K562 treated with DMSO at 1 percent for 12 hours (cell line): ENCODE data around the gene RAB5B. TPM values are rescaled to one million over a fixed set of nuclear protein-coding genes. Genes with fewer than 3 reads are reported as not detected.

ENCODE experiments used
- total RNA-seq: library from RNA; unstranded; fragments of 300-600 nt; gene quantifications from 2 replicates; pipeline ENCODE4 v1.2.3, GENCODE V29; 2022; ENCODE audit not compliant: insufficient read depth

RAB5B gene, protein sequence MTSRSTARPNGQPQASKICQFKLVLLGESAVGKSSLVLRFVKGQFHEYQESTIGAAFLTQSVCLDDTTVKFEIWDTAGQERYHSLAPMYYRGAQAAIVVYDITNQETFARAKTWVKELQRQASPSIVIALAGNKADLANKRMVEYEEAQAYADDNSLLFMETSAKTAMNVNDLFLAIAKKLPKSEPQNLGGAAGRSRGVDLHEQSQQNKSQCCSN
- total RNA-seq, result 24.7 and 53.6 TPM in 2 replicates

DNA sequence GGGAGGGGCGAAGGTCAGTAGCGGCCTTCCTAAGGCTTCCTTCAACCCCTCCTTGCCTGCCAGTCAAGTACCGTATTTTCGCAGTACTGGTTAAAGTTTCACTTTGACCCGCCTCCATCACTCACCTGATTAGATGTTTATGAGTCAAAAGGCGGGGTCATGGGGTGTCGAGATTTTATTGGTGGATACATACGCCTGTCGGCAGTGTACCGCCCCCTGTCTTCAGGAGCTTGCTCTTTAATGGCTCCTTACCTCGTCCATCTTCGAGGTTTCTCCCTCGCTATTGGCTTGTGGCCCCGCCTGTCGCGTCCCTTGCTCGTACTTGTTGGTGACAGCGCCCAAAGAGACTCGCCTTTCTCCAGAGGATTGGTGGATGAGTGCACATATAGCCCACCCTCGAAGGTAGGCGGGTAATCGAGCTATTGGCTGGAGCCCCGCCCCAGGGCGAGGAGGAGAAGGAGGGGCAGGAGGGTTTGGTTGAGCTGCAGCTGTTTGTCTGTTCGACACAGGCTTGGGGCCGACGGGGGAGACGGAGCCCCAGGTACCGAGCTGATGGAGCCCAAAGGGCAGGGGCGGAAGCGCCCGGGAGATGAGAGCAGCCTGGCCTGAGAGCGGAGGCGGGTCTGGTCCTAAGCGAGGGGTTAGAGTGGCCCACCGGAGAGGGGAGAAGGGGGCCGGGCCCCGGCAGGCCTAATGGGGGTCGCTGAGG, at the start of gene RAB5B:
TSS of gene RAB5B (plus strand) at position 480 of the 709 bp plus-strand sequence. CDS start 12,883 bp downstream, outside the sequence.

DNA sequence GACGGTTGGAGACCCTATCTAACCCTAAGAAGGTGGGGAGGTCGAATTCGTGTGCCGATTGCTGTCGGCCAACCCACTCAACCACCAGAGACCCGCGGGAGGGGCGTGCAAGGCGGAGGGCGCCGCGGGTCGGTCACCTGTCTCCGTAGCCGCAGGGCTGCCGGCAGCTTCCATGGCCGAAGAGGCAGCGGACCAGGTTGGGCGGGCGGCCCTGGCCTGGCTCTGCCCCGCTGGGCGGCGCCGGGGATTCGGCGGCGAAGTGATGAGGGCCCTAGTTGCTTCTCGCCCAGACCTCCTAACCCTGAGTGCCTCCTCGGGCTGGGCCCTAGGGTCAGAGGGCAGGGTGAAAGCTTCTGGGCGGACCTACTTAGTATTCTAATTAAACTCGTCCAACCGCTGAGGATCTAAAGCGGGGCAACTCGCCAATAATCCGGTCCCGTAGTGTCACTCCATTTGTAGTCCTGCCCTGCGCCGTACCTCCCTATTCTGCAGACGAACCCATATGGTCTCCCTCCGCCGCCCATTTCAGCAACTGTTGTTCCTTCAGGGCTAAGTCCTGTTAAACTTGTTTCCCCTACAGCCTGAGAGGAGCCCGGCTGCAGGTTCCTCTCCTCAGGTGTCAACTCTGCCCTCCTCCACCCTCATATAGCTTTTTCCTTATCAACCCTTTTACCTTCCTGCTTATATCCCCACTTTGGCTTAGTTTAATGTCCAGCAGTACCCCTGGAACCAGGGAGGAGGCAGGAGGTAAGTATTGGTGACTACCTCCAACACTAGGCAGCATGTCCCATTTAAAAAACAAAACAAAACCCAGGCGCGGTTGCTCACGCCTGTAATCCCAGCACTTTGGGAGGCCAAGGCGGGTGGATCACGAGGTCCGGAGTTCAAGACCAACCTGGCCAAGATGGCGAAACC, 46.0 kb upstream of the RAB5B start, which contains the start of gene PYM1:
TSS of gene PYM1 (minus strand) at position 307 of the 915 bp plus-strand sequence. CDS start at position 174, 133 bp downstream.

DNA sequence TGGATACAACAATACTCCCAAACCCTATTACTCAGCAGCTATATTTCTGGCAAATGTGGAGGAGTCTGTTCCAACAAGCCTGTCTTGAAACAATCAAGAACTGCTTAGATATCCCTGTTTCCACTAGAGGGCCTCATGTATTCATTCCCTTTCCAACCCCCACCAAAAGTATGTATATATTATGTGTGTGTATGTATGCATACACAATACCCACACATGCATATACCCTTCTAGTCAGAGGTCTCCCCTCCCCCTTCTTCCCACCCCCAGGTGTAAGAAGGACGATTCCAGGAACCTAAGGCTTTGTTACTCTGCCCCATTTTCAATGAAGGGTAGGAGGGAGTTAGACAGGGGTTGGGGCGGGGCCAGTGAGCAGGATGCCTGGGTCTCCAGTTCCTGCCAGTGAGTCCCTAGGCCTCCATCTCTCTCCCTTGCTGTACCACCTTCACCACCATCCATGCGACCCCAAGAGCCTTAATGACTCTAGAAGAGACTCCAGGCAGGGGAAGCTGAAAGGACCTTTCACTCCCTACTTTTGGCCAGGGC, 43.0 kb upstream of the RAB5B start, which contains the start of gene DGKA:
TSS of gene DGKA (plus strand) at position 392 of the 546 bp plus-strand sequence. CDS start 5,342 bp downstream, outside the sequence.

DNA sequence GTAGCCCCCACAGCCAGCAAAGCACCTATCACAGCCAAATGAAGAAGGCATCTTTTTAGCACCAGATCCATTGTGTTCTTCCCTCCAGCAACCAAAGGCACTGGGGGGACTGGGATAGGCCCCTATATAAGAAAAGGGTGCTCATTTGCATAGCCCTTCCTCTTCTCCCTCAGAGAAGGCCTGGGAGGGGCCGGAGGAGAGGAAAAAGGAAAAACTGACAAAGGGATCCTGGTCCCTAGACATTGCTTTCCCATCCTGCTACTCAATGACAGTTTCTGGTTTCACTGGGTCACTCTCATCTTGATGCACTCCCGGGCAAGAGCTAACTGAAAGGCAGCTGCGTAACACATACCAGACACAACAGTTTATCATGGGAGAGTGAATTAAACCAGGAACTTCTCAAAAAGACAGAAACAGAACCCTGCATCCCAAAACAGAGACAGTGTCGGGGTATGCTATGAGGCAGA, 7.9 kb upstream of the RAB5B start, which contains the start of gene PMEL:
TSS of gene PMEL (minus strand) at position 102 of the 467 bp plus-strand sequence. CDS start at position 71, 31 bp downstream.

DNA sequence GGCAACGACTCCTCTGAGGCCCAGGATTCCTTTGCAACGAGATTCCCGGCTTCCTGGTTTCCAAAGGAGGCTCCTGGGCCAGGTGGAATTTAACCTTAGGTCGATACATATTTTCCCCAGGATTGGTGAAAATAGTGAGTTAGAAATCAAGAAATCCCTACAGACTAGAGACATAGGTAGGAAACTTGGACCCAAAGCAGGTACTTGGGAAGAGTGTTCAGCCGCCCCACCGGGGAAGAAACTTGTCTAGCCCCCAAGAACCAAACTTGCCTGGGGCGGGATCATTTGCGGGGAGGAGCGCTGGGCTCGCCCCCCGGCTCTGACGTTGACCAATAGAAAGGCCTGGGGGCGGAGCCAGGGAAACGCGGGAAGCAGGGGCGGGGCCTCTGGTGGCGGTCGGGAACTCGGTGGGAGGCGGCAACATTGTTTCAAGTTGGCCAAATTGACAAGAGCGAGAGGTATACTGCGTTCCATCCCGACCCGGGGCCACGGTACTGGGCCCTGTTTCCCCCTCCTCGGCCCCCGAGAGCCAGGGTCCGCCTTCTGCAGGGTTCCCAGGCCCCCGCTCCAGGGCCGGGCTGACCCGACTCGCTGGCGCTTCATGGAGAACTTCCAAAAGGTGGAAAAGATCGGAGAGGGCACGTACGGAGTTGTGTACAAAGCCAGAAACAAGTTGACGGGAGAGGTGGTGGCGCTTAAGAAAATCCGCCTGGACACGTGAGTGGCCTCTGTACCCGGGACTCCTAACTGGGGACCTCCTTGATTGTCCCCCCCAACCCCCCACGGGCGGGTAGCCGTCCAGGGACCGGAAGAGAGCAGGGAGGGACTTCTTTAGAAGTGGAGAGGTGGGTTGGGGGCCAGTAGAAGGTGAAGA, 7.2 kb upstream of the RAB5B start, which contains the start of gene CDK2:
TSS of gene CDK2 (plus strand) at position 423 of the 874 bp plus-strand sequence. CDS start at position 602, 179 bp downstream.

DNA sequence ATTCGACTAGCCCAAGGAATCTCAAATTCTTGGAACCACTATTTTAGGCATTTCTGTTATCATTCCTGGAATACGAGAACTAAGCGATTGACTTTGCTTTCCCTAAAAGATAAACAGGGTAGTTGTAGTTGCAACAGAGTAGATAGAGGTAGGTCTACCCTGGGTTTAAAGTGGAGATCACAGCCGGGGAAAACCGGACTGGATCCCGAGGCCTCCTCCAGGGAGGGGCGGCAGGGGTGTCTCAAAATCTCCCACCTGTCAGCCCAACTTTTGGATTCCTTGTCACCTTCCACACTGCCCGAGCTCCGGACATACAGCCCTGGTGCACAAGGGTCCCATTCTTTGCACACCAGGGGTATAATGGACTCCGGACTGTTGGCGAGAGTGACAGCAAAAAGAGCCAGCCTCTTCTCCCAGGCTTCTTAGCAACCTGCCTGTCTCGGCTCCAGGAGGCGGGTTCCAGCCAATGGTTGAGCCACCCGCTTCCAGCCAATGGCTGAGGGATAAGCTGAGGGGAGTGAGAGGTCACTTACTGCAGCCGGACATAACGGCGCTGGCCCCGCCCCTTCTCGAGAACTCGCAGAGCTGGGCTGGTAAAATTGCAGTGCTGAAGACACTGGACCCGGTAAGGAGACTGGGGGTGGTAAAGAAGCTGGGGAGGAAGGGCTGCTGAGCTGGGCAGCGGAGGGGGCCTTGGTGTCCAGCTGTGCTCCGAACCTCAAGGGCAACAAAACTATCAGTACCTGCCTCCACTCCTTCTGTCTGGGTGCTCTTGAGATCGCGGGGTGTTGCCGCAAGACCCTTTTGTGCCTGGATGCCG, 23.0 kb downstream of the RAB5B start, which contains the start of gene SUOX:
TSS of gene SUOX (plus strand) at position 562 of the 820 bp plus-strand sequence. CDS start 4,946 bp downstream, outside the sequence.

DNA sequence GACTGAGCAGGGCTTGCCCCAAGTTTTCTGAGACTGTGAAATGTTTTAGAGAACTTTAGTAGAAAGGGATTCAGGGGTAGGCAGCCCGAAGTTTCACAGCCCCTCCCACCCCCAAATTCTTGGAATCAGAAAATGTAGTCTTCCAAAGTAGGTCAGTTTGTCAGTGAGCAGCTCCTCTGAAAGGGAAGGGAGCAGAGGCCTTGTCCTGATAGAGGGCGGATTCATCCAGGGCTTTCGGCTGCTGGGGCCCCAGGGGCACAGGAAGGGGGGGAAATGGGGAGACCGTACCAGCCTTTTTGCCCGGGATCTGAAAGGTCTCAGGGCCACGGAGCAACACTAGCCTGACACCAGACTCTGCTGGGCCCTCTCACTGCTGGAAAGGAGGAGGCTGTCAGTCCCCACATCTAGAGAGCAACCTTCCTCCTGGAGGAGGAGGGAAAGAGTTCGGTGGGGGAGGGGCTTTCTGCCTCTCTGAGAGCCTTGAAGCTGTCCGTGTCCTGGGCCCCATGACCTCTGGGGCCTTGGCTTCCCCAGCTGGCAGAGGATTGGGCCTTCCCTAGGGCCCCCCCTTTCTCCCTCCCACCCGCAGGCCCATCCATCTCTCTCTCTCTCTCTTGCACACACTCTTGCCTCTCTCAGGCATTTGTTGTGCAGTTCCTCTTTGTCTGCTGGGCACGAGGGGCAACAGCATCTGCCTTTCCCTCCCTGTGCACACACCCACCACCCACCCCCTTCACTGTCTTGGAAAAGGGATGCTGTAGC, 46.7 kb downstream of the RAB5B start, which contains the start of gene IKZF4:
TSS of gene IKZF4 (plus strand) at position 621 of the 762 bp plus-strand sequence. CDS start 451 bp downstream, outside the sequence.

DNA sequence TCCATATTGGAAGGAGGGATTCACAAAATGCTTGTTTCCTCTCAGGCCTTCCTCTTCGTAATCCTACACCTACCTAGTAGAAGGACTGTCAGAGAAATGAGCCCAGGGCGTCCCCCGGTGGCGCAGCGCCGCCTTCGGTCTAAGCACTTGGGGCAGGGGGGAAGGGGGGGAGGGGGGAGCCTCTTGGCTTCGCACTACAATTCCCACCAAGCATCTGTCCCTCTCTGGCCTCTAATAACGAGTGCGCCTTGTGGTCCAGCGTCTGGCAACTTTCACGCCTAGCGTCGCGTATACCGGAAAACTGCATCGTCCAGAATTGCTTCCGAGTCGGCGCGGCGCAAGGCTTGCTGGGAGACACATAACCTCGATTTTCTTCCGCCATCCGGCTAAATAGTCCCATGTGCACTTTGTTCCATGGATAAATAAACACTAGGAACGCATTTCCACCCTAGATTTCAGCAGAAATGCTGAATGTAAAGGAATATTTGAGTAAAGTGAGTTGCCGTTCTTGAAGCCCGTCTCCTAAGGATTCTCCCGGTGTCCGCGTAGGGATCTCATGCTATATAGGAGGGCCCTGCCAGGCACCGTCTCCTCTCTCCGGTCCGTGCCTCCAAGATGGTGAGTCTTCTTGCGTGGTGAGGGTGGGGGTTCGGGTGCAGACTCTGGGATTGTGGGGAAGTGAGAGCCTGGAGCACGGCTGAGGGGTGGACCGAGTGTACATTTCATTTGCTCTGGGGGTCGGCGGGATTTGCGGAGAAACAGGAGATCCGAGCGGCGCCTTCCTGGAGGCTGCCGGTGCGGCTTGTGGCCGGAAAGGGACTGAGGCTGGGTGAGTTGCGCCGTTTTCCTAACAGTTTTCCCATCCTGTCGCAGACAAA, 67.9 kb downstream of the RAB5B start, which contains the start of gene RPS26:
TSS of gene RPS26 (plus strand) at position 367 of the 878 bp plus-strand sequence. CDS start at position 616, 249 bp downstream.

Other genes starting within 250 kb of the RAB5B start
- 1,001 and 1,162 TPM in 2 replicates for gene CD63, start 245.1 kb upstream of the RAB5B start, total RNA-seq
- 6.8 and 8.7 TPM in 2 replicates for gene GDF11, start 231.0 kb upstream of the RAB5B start, total RNA-seq
- gene SARNP, start 156.4 kb upstream of the RAB5B start, total RNA-seq, result 95.9 and 113 TPM in 2 replicates
- gene ORMDL2, start 156.0 kb upstream of the RAB5B start, total RNA-seq, result 14.8 and 20.8 TPM in 2 replicates
- 10.8 and 24.3 TPM in 2 replicates for gene DNAJC14, start 144.5 kb upstream of the RAB5B start, total RNA-seq
- gene MMP19, start 131.1 kb upstream of the RAB5B start, total RNA-seq, result 0.61 and 1.6 TPM in 2 replicates
- gene PYM1, start 46.2 kb upstream of the RAB5B start, total RNA-seq, result 25.3 and 31.8 TPM in 2 replicates
- gene DGKA, start 42.9 kb upstream of the RAB5B start, total RNA-seq, result 20.0 and 41.3 TPM in 2 replicates
- 1.6 and 2.3 TPM in 2 replicates for gene PMEL, start 8.0 kb upstream of the RAB5B start, total RNA-seq
- 60.8 and 102 TPM in 2 replicates for gene CDK2, start 7.2 kb upstream of the RAB5B start, total RNA-seq
- 28.3 and 47.1 TPM in 2 replicates for gene SUOX, start 23.2 kb downstream of the RAB5B start, total RNA-seq
- 5.5 and 28.5 TPM in 2 replicates for gene IKZF4, start 47.0 kb downstream of the RAB5B start, total RNA-seq
- gene RPS26, start 67.8 kb downstream of the RAB5B start, total RNA-seq, result 356 and 471 TPM in 2 replicates
- gene ERBB3, start 106.1 kb downstream of the RAB5B start, total RNA-seq, result 4.0 and 6.2 TPM in 2 replicates
- gene PA2G4, start 130.5 kb downstream of the RAB5B start, total RNA-seq, result 117 and 191 TPM in 2 replicates
- 3,882 and 7,413 TPM in 2 replicates for gene RPL41, start 142.6 kb downstream of the RAB5B start, total RNA-seq
- 3.0 and 6.0 TPM in 2 replicates for gene ZC3H10, start 144.2 kb downstream of the RAB5B start, total RNA-seq
- 118 and 171 TPM in 2 replicates for gene ESYT1, start 154.2 kb downstream of the RAB5B start, total RNA-seq
- gene MYL6B, start 178.5 kb downstream of the RAB5B start, total RNA-seq, result 39.6 and 50.9 TPM in 2 replicates
- 825 and 1,302 TPM in 2 replicates for gene MYL6, start 184.3 kb downstream of the RAB5B start, total RNA-seq
- 21.7 and 70.9 TPM in 2 replicates for gene SMARCC2, start 215.4 kb downstream of the RAB5B start, total RNA-seq
- 21.4 and 47.7 TPM in 2 replicates for gene RNF41, start 247.8 kb downstream of the RAB5B start, total RNA-seq